Duodenal mucosa (tissue), 2 donors: Measurements from ENCODE around the gene NEUROD2.
A peak's percentile ranks its signal among the peaks of the same experiment; 100 is the strongest.

Experiments used
- H3K27ac ChIP-seq: one replicate; pipeline ENCODE4 v1.7.0; 2013; ENCODE audit warnings: low read depth, low read length
- H3K27me3 ChIP-seq, 2 donors: one replicate each; pipeline ENCODE4 v1.7.0; 2013; ENCODE audit warnings: low read length in 2 of 2, control low read depth in 1 of 2; ENCODE audit not compliant: insufficient read depth in 2 of 2, control insufficient read depth in 1 of 2
- H3K36me3 ChIP-seq, 2 donors: one replicate each; pipeline ENCODE4 v1.7.0; 2013; ENCODE audit warnings: low read length in 2 of 2, control low read depth in 1 of 2; ENCODE audit not compliant: insufficient read depth in 2 of 2, control insufficient read depth in 1 of 2
- H3K4me1 ChIP-seq, 2 donors: one replicate each; pipeline ENCODE4 v1.7.0; 2013; ENCODE audit warnings: low read length in 2 of 2, control low read depth in 1 of 2; ENCODE audit not compliant: insufficient read depth in 2 of 2, control insufficient read depth in 1 of 2
- H3K4me3 ChIP-seq, 2 donors: one replicate each; pipeline ENCODE4 v1.7.0; 2013; ENCODE audit warnings: low read length in 2 of 2, low read depth in 1 of 2
- H3K9ac ChIP-seq, 2 donors: one replicate each; pipeline ENCODE4 v1.7.0; 2013; ENCODE audit warnings: low read length in 2 of 2, low read depth in 1 of 2
- H3K9me3 ChIP-seq, 2 donors: one replicate each; pipeline ENCODE4 v1.7.0; 2013; ENCODE audit warnings: low read length in 2 of 2, control low read depth in 1 of 2; ENCODE audit not compliant: control insufficient read depth in 1 of 2

The NEUROD2 gene

DNA sequence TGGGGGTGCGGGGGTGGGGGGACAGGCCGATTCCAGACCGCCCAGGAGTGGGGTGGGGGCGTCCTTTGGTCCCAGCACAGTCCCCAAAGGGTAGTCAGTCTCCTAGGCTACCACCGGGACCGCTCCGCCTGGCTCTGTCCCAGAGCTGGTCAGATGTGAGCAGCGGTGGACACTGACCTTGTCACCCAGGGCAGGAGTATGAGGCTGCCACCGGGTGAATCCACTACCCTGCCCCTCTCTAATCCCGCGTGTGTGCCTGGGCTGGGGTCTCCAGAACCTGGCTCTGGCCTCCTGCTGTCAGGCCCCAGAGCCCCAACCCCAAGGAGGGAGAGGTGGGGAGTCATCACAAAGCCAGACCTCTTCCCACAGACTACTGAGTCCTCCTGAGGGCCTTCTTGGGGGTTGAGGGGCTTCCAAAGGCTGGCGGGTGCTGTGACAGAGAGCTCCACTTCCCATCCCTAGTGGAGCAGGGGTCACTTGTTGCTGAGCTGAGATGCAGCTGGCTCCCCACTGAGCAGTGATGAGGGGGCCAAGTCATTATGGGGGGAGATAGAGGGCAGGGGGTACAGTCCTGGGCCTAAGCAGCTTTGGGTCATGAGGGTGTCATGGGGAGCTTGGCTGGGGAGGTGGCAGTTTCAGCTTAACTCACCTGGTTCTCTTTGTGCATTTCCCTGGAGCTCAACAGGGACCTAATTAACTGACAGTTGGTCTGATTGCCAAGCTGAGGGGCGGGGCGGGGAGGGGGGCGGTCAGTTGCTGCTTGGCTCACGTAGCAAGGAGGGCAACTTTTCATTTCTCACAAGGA is 20.2 kb upstream of the NEUROD2 start:
- H3K27ac ChIP-seq: peak overlapping the region; percentile 76
- peak overlapping the region; percentile 73 to 75 for H3K9ac ChIP-seq
- peak overlapping the region; percentile 58 to 81 for H3K4me3 ChIP-seq
- no peaks in the 10 kb centered on the region for H3K9me3 ChIP-seq
- peaks cover 59% of the 10 kb centered on the region in 2 donors for H3K4me1 ChIP-seq
- H3K27me3 ChIP-seq: peaks cover 4 to 6% of the 10 kb centered on the region in 2 donors
- no peaks in the 10 kb centered on the region for H3K36me3 ChIP-seq

DNA sequence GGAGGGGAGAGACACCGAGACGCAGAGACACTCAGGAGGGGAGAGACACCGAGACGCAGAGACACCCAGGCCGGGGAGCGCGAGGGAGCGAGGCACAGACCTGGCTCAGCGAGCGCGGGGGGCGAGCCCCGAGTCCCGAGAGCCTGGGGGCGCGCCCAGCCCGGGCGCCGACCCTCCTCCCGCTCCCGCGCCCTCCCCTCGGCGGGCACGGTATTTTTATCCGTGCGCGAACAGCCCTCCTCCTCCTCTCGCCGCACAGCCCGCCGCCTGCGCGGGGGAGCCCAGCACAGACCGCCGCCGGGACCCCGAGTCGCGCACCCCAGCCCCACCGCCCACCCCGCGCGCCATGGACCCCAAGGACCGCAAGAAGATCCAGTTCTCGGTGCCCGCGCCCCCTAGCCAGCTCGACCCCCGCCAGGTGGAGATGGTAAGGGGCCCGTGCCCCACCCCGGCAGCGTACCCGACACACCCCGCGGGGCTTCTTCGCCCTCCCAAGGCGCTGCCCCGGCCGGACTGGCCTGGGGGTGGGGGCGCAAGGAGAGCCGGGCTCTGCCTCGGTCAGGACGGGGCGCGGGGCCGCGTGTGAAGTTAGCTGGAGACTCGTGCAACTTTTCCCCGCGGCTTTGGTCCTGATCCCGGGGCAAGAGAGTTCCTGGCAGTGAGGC is 19.5 kb upstream of the NEUROD2 start:
- Histone ChIP-seq H3K9ac (peak overlapping the region; percentile 75 to 82), H3K4me3 (peak overlapping the region; percentile 58 to 81), H3K4me1 (peaks cover 58 to 60% of the 10 kb centered on the region in 2 donors), H3K36me3 (no peaks in the 10 kb centered on the region), H3K27me3 (peaks cover 4 to 6% of the 10 kb centered on the region in 2 donors), H3K27ac (peak overlapping the region; percentile 76), H3K9me3 (no peaks in the 10 kb centered on the region)

DNA sequence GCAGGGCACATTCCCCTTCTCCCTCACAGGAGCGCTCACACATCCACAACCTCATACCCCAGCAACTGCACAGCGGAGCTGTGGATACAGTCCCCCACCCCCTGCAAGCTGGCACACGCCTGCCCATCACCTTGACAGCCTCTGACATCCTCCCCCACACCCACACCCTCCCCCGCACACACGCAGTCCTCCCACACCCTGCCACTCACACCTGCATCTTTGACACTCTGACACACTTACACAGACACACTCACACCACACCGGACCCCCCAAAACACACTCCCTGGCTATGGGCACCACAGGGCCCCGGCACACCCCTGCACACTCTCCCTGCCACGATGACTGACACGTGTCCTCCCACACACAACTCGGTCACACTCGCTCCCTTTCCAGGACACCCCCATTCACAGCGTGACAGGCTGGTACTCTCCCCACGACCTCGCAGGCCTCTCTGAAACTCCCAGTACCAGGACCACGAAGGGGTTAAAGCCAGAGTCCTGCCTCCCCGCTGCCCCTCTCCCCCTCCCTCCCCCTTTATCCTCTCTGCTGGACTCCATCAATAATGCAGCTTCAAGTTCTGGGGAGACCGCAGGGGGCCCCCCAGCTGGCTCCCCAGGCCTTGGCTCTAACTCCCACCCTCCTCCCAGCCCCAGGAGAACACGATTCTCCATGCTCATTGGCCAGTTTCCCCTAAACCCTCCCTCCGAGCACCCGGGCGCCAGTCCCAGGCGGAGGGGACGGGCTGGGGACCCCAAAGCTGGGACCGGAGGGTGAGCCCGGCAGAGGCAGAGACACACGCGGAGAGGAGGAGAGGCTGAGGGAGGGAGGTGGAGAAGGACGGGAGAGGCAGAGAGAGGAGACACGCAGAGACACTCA is 18.7 kb upstream of the NEUROD2 start, which contains the start of gene PPP1R1B:
PPP1R1B (plus strand) TSS at position 782 of the 876 bp plus-strand sequence. CDS start 441 bp downstream, outside the sequence.
- Histone ChIP-seq H3K27me3 (peaks cover 2 to 4% of the 10 kb centered on the region in 2 donors), H3K4me1 (peaks cover 51 to 54% of the 10 kb centered on the region in 2 donors), H3K27ac (peak within 1 kb of the TSS; percentile 76), H3K4me3 (peak within 1 kb of the TSS; percentile 58 to 81), H3K36me3 (no peaks in the 10 kb centered on the region), H3K9me3 (no peaks in the 10 kb centered on the region), H3K9ac (peak within 1 kb of the TSS; percentile 75 to 82)

DNA sequence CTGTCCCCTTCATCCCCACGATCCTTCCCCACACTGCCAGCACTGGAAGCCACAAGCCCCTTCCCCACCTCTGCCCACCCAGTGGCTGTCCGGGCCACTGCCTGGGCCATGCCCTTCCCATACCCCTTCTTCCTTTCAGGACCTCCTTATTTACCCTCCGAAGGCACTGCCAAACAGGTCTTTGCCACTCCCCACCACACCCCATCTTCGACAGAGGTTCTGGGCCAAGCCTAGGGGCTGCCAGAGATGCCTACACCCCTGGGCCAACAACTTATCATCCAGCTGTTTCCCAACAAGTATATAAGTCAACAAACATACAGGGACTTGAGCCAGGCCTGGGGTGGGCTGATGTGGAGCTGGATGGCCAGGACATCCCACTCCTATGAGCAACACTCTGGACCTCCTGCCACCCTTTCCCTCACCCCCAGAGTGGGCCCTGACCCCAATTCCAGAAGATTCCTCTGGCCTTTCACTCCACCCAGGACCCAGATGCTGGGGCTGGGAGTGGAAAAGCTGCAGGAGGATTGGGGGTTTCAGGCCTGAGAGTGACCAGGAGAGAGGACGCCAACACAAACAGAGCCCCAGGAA is 17.6 kb upstream of the NEUROD2 start:
- H3K27ac ChIP-seq: no peak overlapping the region
- H3K27me3 ChIP-seq: peaks cover 2 to 4% of the 10 kb centered on the region in 2 donors
- peak overlapping the region in 1 of 2 donors; percentile 7 for H3K9ac ChIP-seq
- no peaks in the 10 kb centered on the region for H3K36me3 ChIP-seq
- no peaks in the 10 kb centered on the region for H3K9me3 ChIP-seq
- H3K4me3 ChIP-seq: peak overlapping the region in 1 of 2 donors; percentile 5
- peaks cover 44 to 45% of the 10 kb centered on the region in 2 donors for H3K4me1 ChIP-seq

DNA sequence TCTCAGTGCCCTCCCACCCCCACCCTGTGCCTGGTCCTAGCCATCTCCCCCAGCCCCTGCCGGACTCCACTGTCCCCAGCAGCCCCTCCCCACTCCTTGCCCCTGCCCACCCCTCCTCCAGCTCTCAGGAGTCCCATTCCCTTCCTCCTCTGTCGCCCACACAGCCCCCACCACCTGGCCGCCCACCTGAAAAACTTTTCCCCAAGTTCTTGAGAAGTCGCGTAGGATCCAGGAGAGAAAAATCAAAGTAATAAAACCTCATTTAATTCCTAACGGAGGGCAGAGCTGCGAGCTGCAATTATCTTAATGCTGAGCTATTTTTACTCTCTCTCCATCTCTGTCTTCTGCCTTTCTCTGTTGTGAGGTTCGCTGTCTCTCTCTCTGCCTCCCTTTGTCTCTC is 16.6 kb upstream of the NEUROD2 start:
- Histone ChIP-seq H3K36me3 (no peaks in the 10 kb centered on the region), H3K4me3 (no peak overlapping the region), H3K9ac (no peak overlapping the region), H3K4me1 (peaks cover 41 to 43% of the 10 kb centered on the region in 2 donors), H3K9me3 (no peaks in the 10 kb centered on the region), H3K27ac (no peak overlapping the region), H3K27me3 (peaks cover 2 to 4% of the 10 kb centered on the region in 2 donors)

DNA sequence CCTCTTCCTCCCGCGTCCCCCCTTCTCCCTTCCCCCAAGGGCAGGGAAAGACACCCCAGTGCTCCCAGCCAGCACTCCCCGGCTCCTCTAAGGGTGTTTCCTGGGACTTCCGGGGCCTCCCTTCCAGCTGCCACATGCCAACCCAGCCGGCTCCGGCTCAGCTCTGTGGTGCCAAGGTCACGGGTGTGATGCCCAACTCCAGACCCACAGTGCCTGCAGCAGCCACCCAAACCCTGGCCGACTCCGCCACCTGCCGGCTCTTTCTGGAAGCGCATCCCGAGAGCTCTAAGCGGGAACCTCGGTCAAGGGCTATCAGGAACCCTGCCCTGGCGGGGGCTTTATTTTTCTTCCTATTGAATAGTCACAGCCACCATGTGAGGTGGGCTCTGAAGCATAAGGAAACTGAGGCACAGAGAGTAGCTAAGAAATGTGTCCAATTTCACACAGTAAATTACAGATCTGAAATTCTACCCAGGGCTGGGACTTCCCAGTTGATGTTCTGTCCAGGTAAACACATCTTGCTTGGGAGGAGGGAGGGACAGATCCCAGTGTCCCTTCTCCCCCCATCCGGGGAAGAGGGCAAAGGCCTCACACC is 15.7 kb upstream of the NEUROD2 start:
- no peaks in the 10 kb centered on the region for H3K9me3 ChIP-seq
- no peak overlapping the region for H3K4me3 ChIP-seq
- H3K9ac ChIP-seq: no peak overlapping the region
- no peak overlapping the region for H3K27ac ChIP-seq
- H3K4me1 ChIP-seq: peaks cover 38 to 48% of the 10 kb centered on the region in 2 donors
- H3K27me3 ChIP-seq: peaks cover 2 to 4% of the 10 kb centered on the region in 2 donors
- no peaks in the 10 kb centered on the region for H3K36me3 ChIP-seq

DNA sequence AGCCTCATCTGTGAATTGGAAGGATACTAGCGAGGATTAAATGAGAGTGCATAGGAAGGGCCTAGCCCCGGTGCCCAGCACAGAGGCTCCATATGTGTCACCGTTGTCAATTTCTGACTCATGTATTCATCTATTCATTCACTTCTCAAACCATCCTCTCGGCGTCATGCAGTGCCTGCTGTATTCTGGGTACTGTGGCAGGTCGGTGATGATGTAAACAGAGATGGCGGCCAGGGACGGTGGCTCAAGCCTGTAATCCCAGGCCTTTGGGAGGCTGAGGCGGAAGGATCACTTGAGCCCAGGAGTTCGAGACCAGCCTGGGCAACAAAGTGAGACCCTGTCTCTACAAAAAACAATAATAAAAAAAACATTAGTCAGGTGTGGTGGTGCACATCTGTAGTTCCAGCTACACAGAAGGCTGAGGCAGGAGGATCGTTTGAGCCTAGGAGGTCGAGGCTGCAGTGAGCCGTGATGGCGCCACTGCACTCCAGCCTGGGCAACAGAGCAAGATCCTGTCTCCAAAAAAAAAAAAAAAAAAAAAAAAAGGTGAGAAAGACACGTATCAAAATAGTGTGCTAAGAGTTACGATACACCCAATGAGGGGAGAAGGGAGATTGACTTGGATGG is 14.8 kb upstream of the NEUROD2 start:
- Histone ChIP-seq H3K4me1 (peaks cover 38 to 45% of the 10 kb centered on the region in 2 donors), H3K27ac (no peak overlapping the region), H3K36me3 (no peaks in the 10 kb centered on the region), H3K27me3 (peaks cover 2 to 4% of the 10 kb centered on the region in 2 donors), H3K9ac (peak overlapping the region in 1 of 2 donors; percentile 49), H3K9me3 (no peaks in the 10 kb centered on the region), H3K4me3 (peak overlapping the region in 1 of 2 donors; percentile 26)

DNA sequence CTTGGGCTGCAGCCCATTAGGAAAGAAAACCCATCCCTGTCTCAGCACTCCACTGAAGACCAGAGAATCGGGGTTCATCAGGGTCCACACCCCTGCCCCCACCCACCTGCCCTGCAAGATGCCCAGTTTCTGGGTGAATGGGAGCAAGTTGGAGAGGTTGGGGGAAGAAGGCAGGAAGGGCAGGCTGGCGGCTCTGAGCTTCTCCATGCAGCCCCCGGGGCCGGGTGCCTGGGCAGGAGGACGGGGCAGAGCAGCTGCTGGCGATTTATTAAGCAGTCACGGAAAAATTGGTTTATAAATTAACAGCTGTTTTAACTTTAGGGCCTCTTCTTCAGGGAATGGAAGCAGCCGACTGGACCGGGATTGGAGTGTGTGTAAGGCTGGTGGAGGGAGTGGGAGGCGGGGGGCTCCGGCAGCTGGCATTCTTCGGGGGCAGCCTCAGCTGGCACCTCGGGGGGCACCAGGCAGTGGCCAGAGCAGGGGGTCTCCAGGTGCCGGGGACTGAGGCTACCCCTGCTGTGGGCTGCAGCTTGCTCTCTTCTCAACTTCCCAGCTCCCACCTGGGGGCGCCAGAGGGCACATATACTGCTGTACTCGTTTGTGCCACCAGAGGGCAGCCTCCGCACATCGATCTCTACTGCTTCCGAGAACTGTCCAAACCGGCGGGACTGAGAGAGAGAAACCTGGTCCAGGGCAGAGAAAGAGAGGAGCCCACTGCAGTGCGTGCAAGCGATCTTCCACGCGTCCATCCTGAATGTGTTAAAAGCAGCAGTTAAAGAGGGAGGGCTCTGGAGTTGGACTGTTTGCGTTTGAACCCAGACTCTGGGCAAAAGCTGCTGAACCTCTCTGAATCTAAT is 14.0 kb upstream of the NEUROD2 start:
- Histone ChIP-seq H3K27me3 (peaks cover 9 to 10% of the 10 kb centered on the region in 2 donors), H3K4me1 (peaks cover 44 to 51% of the 10 kb centered on the region in 2 donors), H3K4me3 (peak overlapping the region in 1 of 2 donors; percentile 26), H3K27ac (no peak overlapping the region), H3K36me3 (no peaks in the 10 kb centered on the region), H3K9ac (peak overlapping the region in 1 of 2 donors; percentile 49), H3K9me3 (no peaks in the 10 kb centered on the region)
